Measurements from ENCODE around the gene SLC4A2. TPM values are rescaled to one million over a fixed set of nuclear protein-coding genes. Genes with fewer than 3 reads are reported as not detected.

Gene SLC4A2
- total and polyA plus RNA-seq, 2 experiments from 2014 or later = 167 to 188 TPM

- H4K20me1 ChIP-seq (ENCODE audit: insufficient read depth, poor library complexity, severe bottlenecking) = peaks cover 82% of the 10 kb centered on the region
- no peaks in the 10 kb centered on the region for H3K4me1 ChIP-seq (ENCODE audit: insufficient read depth)
- DNase-seq (ENCODE audit: low spot score) = no peak
- no peaks in the 10 kb centered on the region for H3K36me3 ChIP-seq (replicated peaks; ENCODE audit: insufficient read depth, low read depth)
- H3K4me3 ChIP-seq = no peak overlapping the region
- no peak overlapping the region for H3K4me2 ChIP-seq
- 91% methylated on average over 10 of the region's 10 CpGs for WGBS (ENCODE audit: low lambda C conversion rate, missing lambda C conversion rate)
- no peaks in the 10 kb centered on the region for H3K9me3 ChIP-seq (ENCODE audit: low read depth)
- TF ChIP-seq, protein P1, sequence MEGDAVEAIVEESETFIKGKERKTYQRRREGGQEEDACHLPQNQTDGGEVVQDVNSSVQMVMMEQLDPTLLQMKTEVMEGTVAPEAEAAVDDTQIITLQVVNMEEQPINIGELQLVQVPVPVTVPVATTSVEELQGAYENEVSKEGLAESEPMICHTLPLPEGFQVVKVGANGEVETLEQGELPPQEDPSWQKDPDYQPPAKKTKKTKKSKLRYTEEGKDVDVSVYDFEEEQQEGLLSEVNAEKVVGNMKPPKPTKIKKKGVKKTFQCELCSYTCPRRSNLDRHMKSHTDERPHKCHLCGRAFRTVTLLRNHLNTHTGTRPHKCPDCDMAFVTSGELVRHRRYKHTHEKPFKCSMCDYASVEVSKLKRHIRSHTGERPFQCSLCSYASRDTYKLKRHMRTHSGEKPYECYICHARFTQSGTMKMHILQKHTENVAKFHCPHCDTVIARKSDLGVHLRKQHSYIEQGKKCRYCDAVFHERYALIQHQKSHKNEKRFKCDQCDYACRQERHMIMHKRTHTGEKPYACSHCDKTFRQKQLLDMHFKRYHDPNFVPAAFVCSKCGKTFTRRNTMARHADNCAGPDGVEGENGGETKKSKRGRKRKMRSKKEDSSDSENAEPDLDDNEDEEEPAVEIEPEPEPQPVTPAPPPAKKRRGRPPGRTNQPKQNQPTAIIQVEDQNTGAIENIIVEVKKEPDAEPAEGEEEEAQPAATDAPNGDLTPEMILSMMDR (IDR thresholded peaks at IDR 0.05; ENCODE audit: poor library complexity) = no peak
- no peak for TF ChIP-seq EZH2phosphoT487 (IDR thresholded peaks at IDR 0.05; ENCODE audit: low read depth, severe bottlenecking, unreplicated experiment)
- no peak for TF ChIP-seq EZH2 (IDR thresholded peaks at IDR 0.05; ENCODE audit: borderline replicate concordance)
- no peaks in the 10 kb centered on the region for H3K27me3 ChIP-seq
- no peak overlapping the region for H3K27ac ChIP-seq
- H3K9me2 ChIP-seq (replicated peaks; ENCODE audit: insufficient read depth) = no peaks in the 10 kb centered on the region
- peaks cover 89% of the 10 kb centered on the region for H3K79me2 ChIP-seq
- no peak overlapping the region for H2AFZ ChIP-seq
Measured at GRCh38 chr7:151100921-151101320, 41.5 kb downstream of the SLC4A2 start.

DNA sequence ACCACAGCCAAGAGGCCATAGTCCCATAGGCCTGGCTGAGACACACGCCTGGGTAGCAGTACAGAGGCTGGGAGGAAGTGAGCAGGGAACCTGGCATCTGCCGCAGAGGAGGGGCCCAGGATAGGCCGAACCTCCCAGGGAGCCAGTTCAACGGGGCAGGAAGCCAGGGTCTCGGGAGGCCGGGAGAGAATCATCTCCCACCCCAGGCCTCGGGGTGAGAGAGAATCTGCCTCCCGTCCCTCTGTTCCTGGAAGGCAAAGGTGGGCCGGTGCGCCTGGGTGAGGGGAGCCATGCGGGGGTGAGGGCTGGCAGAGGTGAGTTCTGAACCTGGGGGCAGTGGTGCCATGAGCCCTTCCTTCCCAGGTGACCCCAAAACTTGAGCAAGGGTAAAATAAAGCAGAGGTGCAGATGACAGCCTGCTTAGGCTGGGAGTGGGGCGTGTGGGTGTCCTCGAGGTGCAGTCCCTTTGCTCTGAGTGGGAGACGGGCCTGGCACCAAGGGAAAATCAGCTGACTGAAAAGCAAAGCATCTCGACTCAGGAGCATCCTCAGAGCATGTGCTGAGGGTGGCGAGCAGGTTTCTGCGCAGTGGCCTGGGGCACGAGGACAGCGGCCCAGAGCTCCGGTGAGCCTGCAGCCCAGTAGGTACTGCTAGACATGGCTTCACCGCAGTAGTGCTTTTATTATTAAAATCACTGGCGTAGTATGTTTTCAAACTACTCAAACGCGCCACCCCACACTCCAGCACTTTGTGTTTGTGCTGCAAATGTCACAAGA, 42.4 kb downstream of the SLC4A2 start:
- no peaks in the 10 kb centered on the region for H3K36me3 ChIP-seq (replicated peaks; ENCODE audit: insufficient read depth, low read depth)

DNA sequence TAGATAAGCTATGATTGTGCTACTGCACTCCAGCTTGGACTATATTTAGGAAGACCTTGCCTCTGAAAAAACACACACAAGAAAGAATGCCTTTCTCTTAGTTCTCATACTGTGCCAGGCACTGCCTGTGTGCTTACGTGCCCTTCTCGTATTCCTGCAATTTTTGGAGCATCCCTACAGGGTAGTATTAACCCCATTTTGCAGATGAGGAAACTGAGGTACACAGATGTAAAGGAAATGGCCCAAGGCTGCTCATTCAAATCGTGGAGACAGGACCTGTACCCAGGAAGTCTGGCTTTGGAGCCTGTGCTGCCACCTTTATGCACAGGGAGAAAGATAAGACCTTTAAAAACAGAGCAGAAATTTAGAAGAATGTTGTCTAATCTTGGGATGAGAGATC, 43.6 kb downstream of the SLC4A2 start:
- DNase-seq (ENCODE audit: low spot score) = no peak
- Histone ChIP-seq H4K20me1 (ENCODE audit: insufficient read depth, poor library complexity, severe bottlenecking) (peaks cover 69% of the 10 kb centered on the region), H3K27ac (no peak overlapping the region), H3K79me2 (peaks cover 82% of the 10 kb centered on the region), H2AFZ (no peak overlapping the region), H3K9me3 (ENCODE audit: low read depth) (no peaks in the 10 kb centered on the region), H3K4me1 (ENCODE audit: insufficient read depth) (no peaks in the 10 kb centered on the region), H3K4me3 (no peak overlapping the region), H3K36me3 (replicated peaks; ENCODE audit: insufficient read depth, low read depth) (no peaks in the 10 kb centered on the region), H3K9me2 (replicated peaks; ENCODE audit: insufficient read depth) (no peaks in the 10 kb centered on the region), H3K4me2 (no peak overlapping the region), H3K27me3 (no peaks in the 10 kb centered on the region)
- 88% methylated on average over 3 of the region's 3 CpGs for WGBS (ENCODE audit: low lambda C conversion rate, missing lambda C conversion rate)
- TF ChIP-seq EZH2phosphoT487 (IDR thresholded peaks at IDR 0.05; ENCODE audit: low read depth, severe bottlenecking, unreplicated experiment) (no peak), EZH2 (IDR thresholded peaks at IDR 0.05; ENCODE audit: borderline replicate concordance) (no peak)
- TF ChIP-seq, protein P1 (IDR thresholded peaks at IDR 0.05; ENCODE audit: poor library complexity) = no peak

More for the DNA sequence above, 42.4 kb downstream of the SLC4A2 start:
- H3K4me2 ChIP-seq = no peak overlapping the region
- no peaks in the 10 kb centered on the region for H3K9me3 ChIP-seq (ENCODE audit: low read depth)
- H2AFZ ChIP-seq = no peak overlapping the region
- TF ChIP-seq EZH2 (IDR thresholded peaks at IDR 0.05; ENCODE audit: borderline replicate concordance) (no peak), EZH2phosphoT487 (IDR thresholded peaks at IDR 0.05; ENCODE audit: low read depth, severe bottlenecking, unreplicated experiment) (no peak)
- TF ChIP-seq, protein P1 (IDR thresholded peaks at IDR 0.05; ENCODE audit: poor library complexity) = no peak
- no peak for DNase-seq (ENCODE audit: low spot score)
- no peak overlapping the region for H3K27ac ChIP-seq
- H3K4me1 ChIP-seq (ENCODE audit: insufficient read depth) = no peaks in the 10 kb centered on the region
- H3K9me2 ChIP-seq (replicated peaks; ENCODE audit: insufficient read depth) = no peaks in the 10 kb centered on the region
- H3K79me2 ChIP-seq = peaks cover 89% of the 10 kb centered on the region
- 94% methylated on average over 24 of the region's 24 CpGs for WGBS (ENCODE audit: low lambda C conversion rate, missing lambda C conversion rate)
- no peaks in the 10 kb centered on the region for H3K27me3 ChIP-seq
- H3K4me3 ChIP-seq = no peak overlapping the region
- H4K20me1 ChIP-seq (ENCODE audit: insufficient read depth, poor library complexity, severe bottlenecking) = peaks cover 75% of the 10 kb centered on the region

Measured in hepatocyte (in vitro differentiated cells).